KOPT-K1 (cell line): ENCODE results near the gene RGS16.
A peak's percentile ranks its signal among the peaks of the same experiment; 100 is the strongest.

ENCODE experiments used
- H3K27ac ChIP-seq: fragments of 200-600 bp; sonication (generic); 2 replicates; pipeline ENCODE4 v1.5.1; 2016; ENCODE audit warnings: antibody characterized with exemption, mild to moderate bottlenecking, low read depth, low read length; ENCODE audit not compliant: poor library complexity, severe bottlenecking
- H3K36me3 ChIP-seq: fragments of 200-600 bp; sonication (generic); 2 replicates; pipeline ENCODE4 v1.5.1; 2017; ENCODE audit warnings: antibody characterized with exemption, mild to moderate bottlenecking, low read length, moderate library complexity; ENCODE audit not compliant: insufficient read depth
- H3K9me3 ChIP-seq: fragments of 200-600 bp; sonication (generic); 2 replicates; pipeline ENCODE4 v1.5.1; 2017; ENCODE audit warnings: antibody characterized with exemption, low read length, mild to moderate bottlenecking; ENCODE audit not compliant: insufficient read depth, poor library complexity, severe bottlenecking

RGS16 gene

GRCh38 chr1:182587666-182588499 lies 16.3 kb downstream of the RGS16 start:
- Histone ChIP-seq H3K9me3 (no peaks in the 10 kb centered on the region), H3K36me3 (0 out of 2 replicates have a peak, but pooled peaks cover 3% of the 10 kb centered on the region), H3K27ac (peak overlapping the region; percentile 93)

GRCh38 chr1:182587093-182587492 lies 17.1 kb downstream of the RGS16 start:
- H3K36me3 ChIP-seq, result 0 out of 2 replicates have a peak, but pooled peaks cover 8% of the 10 kb centered on the region
- H3K9me3 ChIP-seq, result no peaks in the 10 kb centered on the region
- no peak overlapping the region for H3K27ac ChIP-seq

GRCh38 chr1:182586380-182586779 lies 17.8 kb downstream of the RGS16 start:
- Histone ChIP-seq H3K9me3 (no peaks in the 10 kb centered on the region), H3K27ac (no peak overlapping the region), H3K36me3 (0 out of 2 replicates have a peak, but pooled peaks cover 8% of the 10 kb centered on the region)

GRCh38 chr1:182584746-182585145 lies 19.4 kb downstream of the RGS16 start:
- no peak overlapping the region for H3K27ac ChIP-seq

GRCh38 chr1:182580736-182581135 lies 23.5 kb downstream of the RGS16 start:
- Histone ChIP-seq H3K9me3 (no peaks in the 10 kb centered on the region), H3K36me3 (peaks cover 29% of the 10 kb centered on the region), H3K27ac (no peak overlapping the region)

More at GRCh38 chr1:182584746-182585145, 19.4 kb downstream of the RGS16 start:
- H3K9me3 ChIP-seq, result no peaks in the 10 kb centered on the region
- H3K36me3 ChIP-seq, result peaks cover 19% of the 10 kb centered on the region

GRCh38 chr1:182575540-182576149 lies 28.5 kb downstream of the RGS16 start:
- H3K36me3 ChIP-seq, result peaks cover 33% of the 10 kb centered on the region
- H3K9me3 ChIP-seq, result no peaks in the 10 kb centered on the region
- no peak overlapping the region for H3K27ac ChIP-seq

- Histone ChIP-seq H3K9me3 (no peaks in the 10 kb centered on the region), H3K36me3 (peaks cover 20% of the 10 kb centered on the region; the same call in 1 of the 2 replicates), H3K27ac (no peak overlapping the region)
These were observed 30.0 kb downstream of the RGS16 start for GRCh38 chr1:182574156-182574555.

GRCh38 chr1:182570611-182570970 lies 33.6 kb downstream of the RGS16 start:
- H3K27ac ChIP-seq, result no peak overlapping the region
- no peaks in the 10 kb centered on the region for H3K9me3 ChIP-seq
- H3K36me3 ChIP-seq, result peaks cover 13% of the 10 kb centered on the region; the same call in 1 of the 2 replicates

GRCh38 chr1:182569939-182570610 lies 34.1 kb downstream of the RGS16 start:
- no peak overlapping the region for H3K27ac ChIP-seq
- H3K9me3 ChIP-seq, result no peaks in the 10 kb centered on the region
- H3K36me3 ChIP-seq, result peaks cover 8% of the 10 kb centered on the region; the same call in 1 of the 2 replicates

GRCh38 chr1:182568647-182569284 lies 35.4 kb downstream of the RGS16 start:
- no peaks in the 10 kb centered on the region for H3K36me3 ChIP-seq
- no peak overlapping the region for H3K27ac ChIP-seq
- no peaks in the 10 kb centered on the region for H3K9me3 ChIP-seq

GRCh38 chr1:182567629-182568028 lies 36.6 kb downstream of the RGS16 start:
- no peaks in the 10 kb centered on the region for H3K36me3 ChIP-seq
- H3K9me3 ChIP-seq, result no peaks in the 10 kb centered on the region
- H3K27ac ChIP-seq, result no peak overlapping the region

GRCh38 chr1:182565537-182565936 lies 38.7 kb downstream of the RGS16 start:
- H3K9me3 ChIP-seq, result no peaks in the 10 kb centered on the region
- no peaks in the 10 kb centered on the region for H3K36me3 ChIP-seq
- no peak overlapping the region for H3K27ac ChIP-seq

- no peak overlapping the region for H3K27ac ChIP-seq
- H3K9me3 ChIP-seq, result no peaks in the 10 kb centered on the region
- H3K36me3 ChIP-seq, result no peaks in the 10 kb centered on the region
These were observed 39.7 kb downstream of the RGS16 start for GRCh38 chr1:182564406-182565004.

GRCh38 chr1:182563095-182563494 lies 41.1 kb downstream of the RGS16 start:
- no peak overlapping the region for H3K27ac ChIP-seq
- H3K9me3 ChIP-seq, result no peaks in the 10 kb centered on the region
- H3K36me3 ChIP-seq, result no peaks in the 10 kb centered on the region
